ENCODE measurements around the gene CYBB.

Gene CYBB

DNA sequence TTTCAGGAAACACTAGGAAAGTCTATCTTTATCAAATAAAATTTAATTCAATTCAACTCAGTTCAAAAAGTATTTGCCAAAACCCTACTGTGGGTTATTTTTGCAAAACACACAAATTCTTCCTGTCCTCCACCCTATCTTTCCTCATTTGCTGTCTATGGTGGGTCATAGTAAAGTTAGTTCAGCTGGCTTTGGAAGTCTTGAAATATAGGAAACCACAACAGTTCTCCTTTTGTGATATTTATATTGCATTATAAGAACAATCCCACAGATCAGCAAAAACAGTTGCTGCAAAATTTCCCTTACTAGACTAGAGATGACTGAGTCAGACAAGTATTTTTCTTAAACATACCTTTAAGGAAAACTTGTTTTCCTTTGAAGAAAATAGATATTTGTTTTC, 22.2 kb downstream of the CYBB start:
- ChIA-PET CTCF (interaction anchor here (1.0 kb wide), 1 partner anchor 23 kb away, joined by 3 read pairs; no protein-coding TSS in a partner anchor), POLR2A (no interaction called here)
- TF ChIP-seq ZNF121 (tag by site-specific recombination; IDR thresholded peaks at IDR 0.05) (no peak), ZNF274 (IDR thresholded peaks at IDR 0.05; ENCODE audit: low read length) (no peak), ZNF274 (tag by site-specific recombination; IDR thresholded peaks at IDR 0.05; ENCODE audit: borderline replicate concordance) (no peak), ZNF596 (tag by site-specific recombination; IDR thresholded peaks at IDR 0.05) (no peak), ZNF610 (tag by site-specific recombination; IDR thresholded peaks at IDR 0.05; ENCODE audit: borderline replicate concordance) (no peak)
- TF ChIP-seq, protein P1, sequence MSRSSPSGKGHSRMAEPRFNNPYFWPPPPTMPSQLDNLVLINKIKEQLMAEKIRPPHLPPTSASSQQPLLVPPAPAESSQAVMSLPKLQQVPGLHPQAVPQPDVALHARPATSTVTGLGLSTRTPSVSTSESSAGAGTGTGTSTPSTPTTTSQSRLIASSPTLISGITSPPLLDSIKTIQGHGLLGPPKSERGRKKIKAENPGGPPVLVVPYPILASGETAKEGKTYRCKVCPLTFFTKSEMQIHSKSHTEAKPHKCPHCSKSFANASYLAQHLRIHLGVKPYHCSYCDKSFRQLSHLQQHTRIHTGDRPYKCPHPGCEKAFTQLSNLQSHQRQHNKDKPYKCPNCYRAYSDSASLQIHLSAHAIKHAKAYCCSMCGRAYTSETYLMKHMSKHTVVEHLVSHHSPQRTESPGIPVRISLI (tag by site-specific recombination; IDR thresholded peaks at IDR 0.05), result no peak
- H3K9me3 ChIP-seq (ENCODE audit: control insufficient read depth, insufficient read depth, low read depth, low read length), result no peaks in the 10 kb centered on the region
- H3K27ac ChIP-seq (ENCODE audit: extremely low read depth, low read depth, low read length), result no peak overlapping the region
- no peaks in the 10 kb centered on the region for H3K36me3 ChIP-seq (ENCODE audit: control insufficient read depth in 2 of 2, insufficient read depth in 1 of 2, low read length in 2 of 2)
- H3K4me3 ChIP-seq (ENCODE audit: low read depth, low read length), result no peak overlapping the region
- H3K4me1 ChIP-seq (ENCODE audit: control insufficient read depth, insufficient read depth, low read length), result no peaks in the 10 kb centered on the region

DNA sequence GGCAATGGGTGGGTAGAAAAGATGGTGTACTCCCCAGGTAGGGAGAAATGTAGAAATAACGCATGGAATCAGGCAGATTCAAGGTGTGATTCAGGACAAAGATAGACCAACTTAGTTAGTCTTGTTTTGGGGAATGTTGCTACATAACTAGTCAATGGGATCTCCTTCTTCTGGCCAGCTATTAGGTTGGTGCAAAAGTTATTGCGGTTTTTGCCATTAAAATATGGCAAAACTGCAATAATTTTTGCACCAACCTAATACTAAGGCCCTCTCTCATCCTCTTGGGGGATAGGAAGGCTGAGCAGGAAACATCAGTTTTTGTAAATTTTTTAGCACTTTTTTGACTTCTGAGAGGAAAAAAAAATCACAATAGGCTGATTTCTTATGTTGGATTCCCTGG, 23.2 kb downstream of the CYBB start:
- no peak overlapping the region for H3K27ac ChIP-seq (ENCODE audit: extremely low read depth, low read depth, low read length)
- ChIA-PET POLR2A (no interaction called here), CTCF (interaction anchor here (1.3 kb wide), 1 partner anchor 12 kb away, joined by 3 read pairs; no protein-coding TSS in a partner anchor)
- H3K4me1 ChIP-seq (ENCODE audit: control insufficient read depth, insufficient read depth, low read length), result no peaks in the 10 kb centered on the region
- TF ChIP-seq ZNF600 (tag by site-specific recombination; IDR thresholded peaks at IDR 0.05), result no peak
- no peak for TF ChIP-seq KLF16 (tag by site-specific recombination; IDR thresholded peaks at IDR 0.05)
- no peak for TF ChIP-seq EGR2 (tag by site-specific recombination; IDR thresholded peaks at IDR 0.05; ENCODE audit: low read depth)
- TF ChIP-seq ZNF423 (tag by site-specific recombination; IDR thresholded peaks at IDR 0.05), result no peak
- TF ChIP-seq, protein P2, sequence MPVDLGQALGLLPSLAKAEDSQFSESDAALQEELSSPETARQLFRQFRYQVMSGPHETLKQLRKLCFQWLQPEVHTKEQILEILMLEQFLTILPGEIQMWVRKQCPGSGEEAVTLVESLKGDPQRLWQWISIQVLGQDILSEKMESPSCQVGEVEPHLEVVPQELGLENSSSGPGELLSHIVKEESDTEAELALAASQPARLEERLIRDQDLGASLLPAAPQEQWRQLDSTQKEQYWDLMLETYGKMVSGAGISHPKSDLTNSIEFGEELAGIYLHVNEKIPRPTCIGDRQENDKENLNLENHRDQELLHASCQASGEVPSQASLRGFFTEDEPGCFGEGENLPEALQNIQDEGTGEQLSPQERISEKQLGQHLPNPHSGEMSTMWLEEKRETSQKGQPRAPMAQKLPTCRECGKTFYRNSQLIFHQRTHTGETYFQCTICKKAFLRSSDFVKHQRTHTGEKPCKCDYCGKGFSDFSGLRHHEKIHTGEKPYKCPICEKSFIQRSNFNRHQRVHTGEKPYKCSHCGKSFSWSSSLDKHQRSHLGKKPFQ (tag by site-specific recombination; IDR thresholded peaks at IDR 0.05), result no peak
- TF ChIP-seq, protein P3, sequence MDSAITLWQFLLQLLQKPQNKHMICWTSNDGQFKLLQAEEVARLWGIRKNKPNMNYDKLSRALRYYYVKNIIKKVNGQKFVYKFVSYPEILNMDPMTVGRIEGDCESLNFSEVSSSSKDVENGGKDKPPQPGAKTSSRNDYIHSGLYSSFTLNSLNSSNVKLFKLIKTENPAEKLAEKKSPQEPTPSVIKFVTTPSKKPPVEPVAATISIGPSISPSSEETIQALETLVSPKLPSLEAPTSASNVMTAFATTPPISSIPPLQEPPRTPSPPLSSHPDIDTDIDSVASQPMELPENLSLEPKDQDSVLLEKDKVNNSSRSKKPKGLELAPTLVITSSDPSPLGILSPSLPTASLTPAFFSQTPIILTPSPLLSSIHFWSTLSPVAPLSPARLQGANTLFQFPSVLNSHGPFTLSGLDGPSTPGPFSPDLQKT (IDR thresholded peaks at IDR 0.05; ENCODE audit: borderline replicate concordance, low read depth, low read length), result no peak
- no peak for TF ChIP-seq TRIM28 (IDR thresholded peaks at IDR 0.05; ENCODE audit: borderline replicate concordance, low read length)
- no peak for TF ChIP-seq ZNF10 (tag by site-specific recombination; IDR thresholded peaks at IDR 0.05)
- no peak for TF ChIP-seq GLIS1 (tag by site-specific recombination; IDR thresholded peaks at IDR 0.05)
- no peak for TF ChIP-seq ZNF521 (tag by site-specific recombination; IDR thresholded peaks at IDR 0.05)
- no peak for TF ChIP-seq YY2 (tag by site-specific recombination; IDR thresholded peaks at IDR 0.05)
- H3K4me3 ChIP-seq (ENCODE audit: low read depth, low read length), result no peak overlapping the region
- H3K36me3 ChIP-seq (ENCODE audit: control insufficient read depth in 2 of 2, insufficient read depth in 1 of 2, low read length in 2 of 2), result no peaks in the 10 kb centered on the region
- no peaks in the 10 kb centered on the region for H3K9me3 ChIP-seq (ENCODE audit: control insufficient read depth, insufficient read depth, low read depth, low read length)

DNA sequence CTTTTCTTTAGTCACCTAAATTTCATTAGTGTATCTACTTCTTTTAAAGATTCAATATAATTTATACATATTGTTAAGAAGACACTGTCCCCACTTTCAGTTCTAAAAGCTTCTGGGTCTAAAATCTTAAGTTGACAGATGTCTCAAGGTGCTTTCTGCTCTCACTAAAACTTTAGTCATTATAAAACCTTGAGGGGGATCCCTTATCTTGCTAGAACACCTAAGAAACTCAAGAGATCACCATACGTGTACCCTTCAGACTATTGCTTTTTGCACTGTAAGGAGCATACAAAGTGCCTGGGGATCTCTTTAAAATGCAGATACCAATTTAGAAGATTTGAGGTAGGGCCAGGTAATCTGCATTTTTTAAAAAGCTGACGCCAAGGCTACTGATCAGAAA, 30.1 kb downstream of the CYBB start:
- no peak overlapping the region for H3K27ac ChIP-seq (ENCODE audit: extremely low read depth, low read depth, low read length)
- CTCF ChIA-PET, result interaction anchor here (1.7 kb wide), 1 partner anchor 15 kb away, joined by 4 read pairs; no protein-coding TSS in a partner anchor
- POLR2A ChIA-PET, result no interaction called here
- TF ChIP-seq ZBTB21 (tag by site-specific recombination; IDR thresholded peaks at IDR 0.05) (no peak), ZBTB8A (tag by site-specific recombination; IDR thresholded peaks at IDR 0.05) (no peak), OVOL3 (tag by site-specific recombination; IDR thresholded peaks at IDR 0.05) (no peak), MZF1 (tag by site-specific recombination; IDR thresholded peaks at IDR 0.05; ENCODE audit: borderline replicate concordance) (no peak), ZNF544 (tag by site-specific recombination; IDR thresholded peaks at IDR 0.05) (no peak)
- TF ChIP-seq, protein P4, sequence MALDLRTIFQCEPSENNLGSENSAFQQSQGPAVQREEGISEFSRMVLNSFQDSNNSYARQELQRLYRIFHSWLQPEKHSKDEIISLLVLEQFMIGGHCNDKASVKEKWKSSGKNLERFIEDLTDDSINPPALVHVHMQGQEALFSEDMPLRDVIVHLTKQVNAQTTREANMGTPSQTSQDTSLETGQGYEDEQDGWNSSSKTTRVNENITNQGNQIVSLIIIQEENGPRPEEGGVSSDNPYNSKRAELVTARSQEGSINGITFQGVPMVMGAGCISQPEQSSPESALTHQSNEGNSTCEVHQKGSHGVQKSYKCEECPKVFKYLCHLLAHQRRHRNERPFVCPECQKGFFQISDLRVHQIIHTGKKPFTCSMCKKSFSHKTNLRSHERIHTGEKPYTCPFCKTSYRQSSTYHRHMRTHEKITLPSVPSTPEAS (tag by site-specific recombination; IDR thresholded peaks at IDR 0.05), result no peak
- TF ChIP-seq, protein P5, sequence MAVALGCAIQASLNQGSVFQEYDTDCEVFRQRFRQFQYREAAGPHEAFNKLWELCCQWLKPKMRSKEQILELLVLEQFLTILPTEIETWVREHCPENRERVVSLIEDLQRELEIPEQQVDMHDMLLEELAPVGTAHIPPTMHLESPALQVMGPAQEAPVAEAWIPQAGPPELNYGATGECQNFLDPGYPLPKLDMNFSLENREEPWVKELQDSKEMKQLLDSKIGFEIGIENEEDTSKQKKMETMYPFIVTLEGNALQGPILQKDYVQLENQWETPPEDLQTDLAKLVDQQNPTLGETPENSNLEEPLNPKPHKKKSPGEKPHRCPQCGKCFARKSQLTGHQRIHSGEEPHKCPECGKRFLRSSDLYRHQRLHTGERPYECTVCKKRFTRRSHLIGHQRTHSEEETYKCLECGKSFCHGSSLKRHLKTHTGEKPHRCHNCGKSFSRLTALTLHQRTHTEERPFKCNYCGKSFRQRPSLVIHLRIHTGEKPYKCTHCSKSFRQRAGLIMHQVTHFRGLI (tag by site-specific recombination; IDR thresholded peaks at IDR 0.05), result no peak
- TF ChIP-seq, protein P6, sequence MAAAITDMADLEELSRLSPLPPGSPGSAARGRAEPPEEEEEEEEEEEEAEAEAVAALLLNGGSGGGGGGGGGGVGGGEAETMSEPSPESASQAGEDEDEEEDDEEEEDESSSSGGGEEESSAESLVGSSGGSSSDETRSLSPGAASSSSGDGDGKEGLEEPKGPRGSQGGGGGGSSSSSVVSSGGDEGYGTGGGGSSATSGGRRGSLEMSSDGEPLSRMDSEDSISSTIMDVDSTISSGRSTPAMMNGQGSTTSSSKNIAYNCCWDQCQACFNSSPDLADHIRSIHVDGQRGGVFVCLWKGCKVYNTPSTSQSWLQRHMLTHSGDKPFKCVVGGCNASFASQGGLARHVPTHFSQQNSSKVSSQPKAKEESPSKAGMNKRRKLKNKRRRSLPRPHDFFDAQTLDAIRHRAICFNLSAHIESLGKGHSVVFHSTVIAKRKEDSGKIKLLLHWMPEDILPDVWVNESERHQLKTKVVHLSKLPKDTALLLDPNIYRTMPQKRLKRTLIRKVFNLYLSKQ (tag by site-specific recombination; IDR thresholded peaks at IDR 0.05; ENCODE audit: borderline replicate concordance), result no peak

More for the DNA sequence above, 30.1 kb downstream of the CYBB start:
- no peaks in the 10 kb centered on the region for H3K36me3 ChIP-seq (ENCODE audit: control insufficient read depth in 2 of 2, insufficient read depth in 1 of 2, low read length in 2 of 2)
- no peaks in the 10 kb centered on the region for H3K9me3 ChIP-seq (ENCODE audit: control insufficient read depth, insufficient read depth, low read depth, low read length)
- H3K4me1 ChIP-seq (ENCODE audit: control insufficient read depth, insufficient read depth, low read length), result no peaks in the 10 kb centered on the region
- H3K4me3 ChIP-seq (ENCODE audit: low read depth, low read length), result no peak overlapping the region

Data from HEK293 (cell line).